HG03439 (cell line): ENCODE data around the gene ENG.
"Not testable (repeated sequence)": the region's sequence is repeated elsewhere in the genome, so short reads cannot be mapped to it uniquely, and the experiment has no call there.

ENCODE experiments used
- ATAC-seq: cut with Tn5 transposase; IDR thresholded peaks from one replicate; pipeline ENCODE4 v1.9.1; 2021; ENCODE audit warnings: mild to moderate bottlenecking, moderate library complexity; ENCODE audit not compliant: unreplicated experiment

The ENG gene

DNA sequence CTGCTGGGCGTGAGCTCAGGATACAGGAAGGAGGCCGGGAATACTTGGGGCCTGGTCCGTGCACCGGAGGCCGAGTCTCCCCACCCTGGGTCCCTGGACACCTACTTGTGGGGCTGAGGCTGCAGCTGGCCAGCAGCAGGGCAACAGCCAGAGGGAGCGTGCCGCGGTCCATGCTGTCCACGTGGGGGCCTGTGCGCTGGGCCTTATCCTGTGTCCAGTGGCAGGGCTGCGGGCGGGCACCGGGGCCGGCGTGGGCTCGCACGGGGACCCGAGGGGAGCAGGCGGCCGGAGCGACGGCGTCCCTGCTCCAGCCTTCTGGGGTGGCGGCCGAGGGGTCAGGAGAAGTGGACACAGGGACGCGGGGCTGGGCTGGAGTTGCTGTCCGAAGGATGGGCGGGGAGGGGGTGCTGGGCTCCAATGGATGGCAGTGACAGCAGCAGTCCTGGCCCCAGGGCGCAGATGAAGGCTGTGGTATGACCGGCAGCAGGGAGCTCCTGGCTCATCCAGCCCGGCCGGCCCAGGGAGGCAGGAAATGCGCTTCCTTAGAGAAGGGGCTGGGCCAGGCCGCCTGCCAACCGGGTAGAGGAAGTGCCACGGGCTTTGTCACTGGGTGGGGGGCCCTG is at the start of gene ENG:
ENG (minus strand) TSS at position 475 of the 623 bp plus-strand sequence; CDS start at position 172, 303 bp downstream.
- no peak for ATAC-seq

DNA sequence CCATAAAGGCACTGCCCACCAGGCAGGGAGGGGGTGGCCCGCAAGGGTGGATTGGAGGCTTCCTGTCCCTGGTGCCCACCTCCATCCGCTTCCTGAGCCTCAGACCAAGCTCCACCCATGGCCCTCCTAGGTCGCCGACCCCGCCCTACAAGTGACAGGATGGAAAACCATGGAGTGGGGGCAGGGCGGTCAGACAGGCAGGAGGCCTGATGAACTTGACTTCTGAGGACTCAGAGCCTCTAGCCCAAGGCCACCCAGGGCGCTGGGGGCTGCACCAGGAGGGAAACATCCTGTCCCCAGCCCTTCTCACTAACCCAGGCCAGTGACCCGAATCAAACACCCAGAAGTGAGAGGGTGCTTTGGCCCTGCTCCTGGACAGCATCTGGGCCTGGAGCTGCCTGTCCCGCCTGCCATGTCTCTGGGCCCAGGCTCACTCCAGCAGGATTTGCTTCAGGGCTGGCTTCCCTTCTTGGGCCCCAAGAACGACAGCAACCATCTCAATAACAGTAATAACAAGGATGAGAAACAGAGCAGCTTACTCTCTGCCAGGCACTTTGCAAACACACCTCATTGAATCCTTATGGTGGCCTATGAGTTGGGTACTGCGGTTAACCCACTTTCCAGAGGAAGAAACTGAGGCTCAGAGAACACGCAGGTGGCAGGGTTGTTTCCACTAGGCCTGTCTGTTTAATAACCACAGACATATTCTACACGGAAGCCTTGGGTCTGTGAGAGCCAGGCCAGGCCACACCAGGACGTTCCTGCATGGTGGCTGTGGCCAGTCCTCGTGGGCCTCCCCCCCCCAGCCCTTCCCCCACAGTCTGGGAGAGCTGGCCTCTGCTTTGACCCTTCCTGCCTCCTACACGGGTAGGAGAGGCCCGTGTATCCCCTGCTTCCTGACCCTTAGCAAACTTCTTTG is 49.4 kb upstream of the ENG start:
- ATAC-seq, result no peak

DNA sequence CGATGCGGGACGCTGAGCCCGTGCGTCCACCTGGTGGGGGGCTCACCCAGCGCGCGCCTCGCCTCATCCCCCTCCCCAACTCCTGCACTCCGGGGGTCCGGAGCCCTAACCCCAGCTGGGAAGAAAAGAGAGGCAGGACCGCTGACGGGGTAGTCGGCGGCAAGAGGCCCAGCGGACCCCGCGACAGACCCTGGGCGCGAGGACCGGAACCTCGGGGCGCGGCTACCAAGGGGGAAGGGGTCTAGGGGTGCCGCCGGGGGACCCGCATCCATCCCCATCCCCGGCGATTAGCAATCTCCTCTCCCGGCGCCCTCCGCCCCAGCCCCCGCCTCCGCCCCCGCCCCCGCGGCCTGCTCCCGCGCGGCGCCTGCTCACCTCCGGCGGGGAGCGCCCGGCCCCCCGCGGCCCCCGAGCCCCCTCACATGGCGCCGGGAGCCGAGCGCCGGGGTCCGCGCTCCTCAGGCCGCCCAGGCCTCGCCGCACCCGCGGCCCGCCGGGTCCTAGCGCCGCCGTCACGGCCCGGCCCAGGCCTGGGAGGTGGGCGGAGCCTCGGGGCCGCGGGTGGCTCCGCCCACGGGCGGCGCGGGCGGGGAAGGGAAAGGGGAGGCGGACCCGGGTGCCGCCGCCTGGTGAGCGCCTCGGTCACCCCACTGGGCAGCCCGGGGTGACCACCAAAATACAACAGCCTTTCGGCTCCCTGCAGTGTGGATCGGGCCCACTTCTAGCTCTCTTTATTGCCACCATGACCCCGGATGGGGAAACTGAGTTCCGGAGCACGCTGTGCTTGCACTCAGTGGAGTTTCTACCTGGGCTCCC is 44.9 kb upstream of the ENG start, which contains the start of gene ST6GALNAC6:
ST6GALNAC6 (minus strand) TSS at position 476 of the 816 bp plus-strand sequence. CDS start 1,622 bp downstream, outside the sequence.
- ATAC-seq, result peak; percentile 41

DNA sequence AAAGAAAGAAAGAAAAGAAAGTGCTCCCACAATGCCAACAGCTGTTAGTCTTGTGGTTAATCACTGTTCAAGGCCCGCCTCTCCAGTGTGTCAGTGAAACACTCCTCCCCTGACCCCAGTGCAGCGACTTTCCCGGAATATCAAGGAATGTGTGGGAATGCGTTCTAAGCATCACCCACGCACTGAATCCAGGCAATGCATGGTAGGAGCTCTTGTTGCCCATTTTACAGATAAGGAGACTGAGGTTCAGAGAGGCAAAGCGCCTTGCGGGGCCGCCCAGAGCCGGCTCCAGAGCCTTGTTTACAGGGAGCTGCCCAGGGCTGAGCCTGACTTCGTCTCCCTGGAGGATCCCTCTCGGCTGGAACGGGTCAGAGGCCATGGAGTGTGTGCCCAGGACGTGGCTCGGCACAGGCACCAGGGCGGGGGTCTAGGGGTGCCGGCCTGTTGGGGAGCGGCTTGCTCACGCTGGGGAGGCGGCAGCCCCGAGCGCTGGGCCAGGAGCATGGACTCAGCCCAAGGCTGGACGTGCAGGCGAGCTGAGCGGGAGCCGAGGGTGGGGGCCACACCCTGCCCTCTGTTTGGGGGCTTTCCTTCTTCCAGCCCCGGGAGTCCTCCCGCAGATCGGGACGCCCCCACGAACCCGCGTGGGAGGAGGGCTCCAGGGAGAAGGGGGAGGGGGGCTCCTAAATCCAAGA is 44.1 kb upstream of the ENG start:
- ATAC-seq, result no peak

DNA sequence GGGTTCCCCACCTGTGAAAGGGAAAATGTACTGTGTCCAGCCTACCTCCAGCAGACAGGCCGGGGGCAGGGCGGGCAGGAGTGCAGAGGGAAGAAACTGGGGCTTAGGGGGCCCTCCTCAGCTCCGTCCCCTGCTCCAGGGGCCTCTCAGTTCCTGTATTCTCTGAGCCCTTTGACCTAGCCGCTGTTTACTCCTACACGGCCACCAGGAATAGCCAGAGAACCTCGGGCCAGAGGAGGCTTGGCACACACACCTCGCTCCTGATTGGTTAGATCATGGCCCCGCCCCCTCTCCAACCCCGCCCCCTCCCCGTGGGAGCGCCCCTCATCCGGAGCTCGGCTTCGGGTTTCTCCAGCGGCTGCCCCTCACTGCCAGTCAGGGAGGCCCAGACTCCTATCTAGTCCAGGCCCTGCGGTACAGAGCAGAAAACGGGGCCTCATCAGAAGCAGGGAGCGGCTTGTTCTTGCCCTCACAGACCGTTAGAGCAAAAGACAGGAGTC is 42.8 kb upstream of the ENG start:
- ATAC-seq, result no peak

DNA sequence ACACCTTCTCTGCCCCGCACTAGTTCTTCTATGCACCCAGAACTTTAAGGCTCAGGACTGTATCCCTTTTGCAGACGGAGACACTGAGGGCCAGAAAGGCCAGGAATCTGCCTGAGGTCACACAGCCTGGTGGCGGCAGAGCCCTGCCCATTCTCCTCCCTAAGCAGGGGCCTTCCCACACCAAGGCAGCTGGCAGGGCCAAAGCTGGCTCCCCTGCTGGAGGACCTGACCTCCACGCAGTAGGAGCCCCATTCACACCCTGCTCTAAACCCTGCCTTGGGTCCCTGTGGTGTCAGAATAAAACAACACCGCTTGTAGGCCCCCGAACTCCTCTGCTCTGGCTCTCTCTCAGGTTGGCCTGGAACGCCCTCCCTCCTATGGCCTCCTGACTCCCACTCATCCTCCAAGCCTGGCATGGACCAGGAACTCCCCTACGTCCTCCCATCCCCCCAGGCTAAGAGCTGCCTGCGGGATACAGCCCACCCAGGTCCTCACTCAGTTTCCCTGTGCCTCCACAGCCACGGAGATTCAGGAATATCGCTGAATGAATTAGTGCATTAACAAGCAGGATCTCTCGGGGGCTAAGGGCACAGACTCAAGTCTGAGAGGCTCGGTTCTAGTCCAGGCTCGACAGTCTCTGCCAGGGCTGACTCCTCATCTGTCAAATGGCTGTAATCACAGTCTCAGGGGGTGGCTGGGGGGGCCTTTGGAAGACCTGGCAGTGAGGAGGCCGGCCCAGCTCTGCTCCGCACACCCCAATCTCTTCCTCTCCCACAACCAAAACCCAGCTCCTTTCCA is 42.1 kb upstream of the ENG start:
- no peak for ATAC-seq

DNA sequence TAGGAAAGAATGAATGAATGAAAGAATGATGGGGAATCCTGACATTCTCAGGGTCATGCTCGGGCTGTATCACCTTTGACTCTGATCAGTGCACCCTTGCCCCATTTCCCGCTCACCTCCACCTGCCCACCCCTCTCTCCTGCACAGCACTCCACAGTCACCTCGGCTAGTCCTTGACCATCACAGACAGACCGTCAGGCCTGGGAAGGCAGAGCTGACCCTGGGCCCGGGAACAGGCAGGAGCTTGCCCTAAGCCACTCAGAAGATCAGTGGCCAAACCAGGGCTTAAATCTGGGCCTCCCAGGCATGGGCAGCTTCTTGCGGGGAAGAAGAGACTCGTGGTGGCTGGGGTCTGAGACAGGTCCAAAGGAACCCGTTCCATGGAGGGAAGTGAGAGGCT is 41.4 kb upstream of the ENG start:
- ATAC-seq, result no peak

DNA sequence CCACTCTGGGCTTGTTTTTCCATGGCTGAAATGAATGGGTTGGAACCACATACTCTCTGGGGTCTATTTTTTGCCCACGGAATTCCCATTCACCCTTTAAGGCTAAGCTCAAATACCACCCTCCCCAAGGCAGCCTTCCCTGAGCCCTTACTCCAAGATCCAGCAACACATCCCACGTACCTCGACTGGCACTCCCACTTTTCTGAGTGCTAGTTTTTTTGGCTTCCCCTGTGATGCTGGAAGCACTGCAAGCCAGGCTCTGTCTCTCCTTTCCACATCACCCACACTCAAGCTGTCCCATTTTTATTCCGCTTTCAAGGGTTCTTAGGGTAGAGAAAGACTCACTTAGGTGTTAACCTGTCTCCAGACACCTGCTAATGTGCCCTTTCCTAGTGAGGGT is 38.9 kb upstream of the ENG start:
- no peak for ATAC-seq

DNA sequence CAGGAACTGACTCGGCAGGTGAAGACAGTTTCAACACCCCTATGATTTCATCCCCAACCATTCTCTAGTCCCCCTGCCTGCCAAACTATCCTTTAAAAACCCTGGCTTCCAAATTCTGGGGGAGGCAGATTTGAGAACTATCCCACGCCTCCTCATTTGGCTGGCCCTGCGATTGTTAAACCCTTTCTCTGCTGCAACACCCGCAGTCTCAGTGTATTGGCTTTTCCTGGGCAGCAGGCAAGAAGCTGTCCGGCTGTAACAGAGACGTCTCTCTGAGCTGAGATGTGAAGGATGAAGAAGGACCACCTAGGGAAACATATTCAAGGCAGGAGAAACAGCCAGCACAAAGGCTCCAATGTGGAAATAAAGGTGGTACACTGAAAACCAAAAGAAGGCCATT is 38.4 kb upstream of the ENG start:
- no peak for ATAC-seq

DNA sequence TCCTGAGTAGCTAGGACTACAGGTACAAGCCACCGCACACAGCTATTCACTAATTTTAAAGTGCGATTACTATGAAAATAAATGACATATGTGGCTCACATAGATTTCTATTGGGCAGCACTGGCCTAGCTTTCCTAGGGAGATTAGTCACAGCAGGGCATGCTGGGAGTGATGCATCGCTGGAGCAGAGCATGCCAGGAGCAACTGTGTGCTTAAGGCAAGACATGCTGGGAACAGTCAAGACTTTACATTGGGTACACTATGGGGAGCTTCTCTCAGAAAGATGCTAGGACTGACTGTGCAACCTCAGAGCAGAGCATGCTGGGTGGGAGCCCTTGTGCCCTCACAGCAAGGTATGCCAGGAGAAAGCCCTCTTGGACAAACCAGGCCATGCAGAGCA is 35.6 kb upstream of the ENG start:
- no peak for ATAC-seq

DNA sequence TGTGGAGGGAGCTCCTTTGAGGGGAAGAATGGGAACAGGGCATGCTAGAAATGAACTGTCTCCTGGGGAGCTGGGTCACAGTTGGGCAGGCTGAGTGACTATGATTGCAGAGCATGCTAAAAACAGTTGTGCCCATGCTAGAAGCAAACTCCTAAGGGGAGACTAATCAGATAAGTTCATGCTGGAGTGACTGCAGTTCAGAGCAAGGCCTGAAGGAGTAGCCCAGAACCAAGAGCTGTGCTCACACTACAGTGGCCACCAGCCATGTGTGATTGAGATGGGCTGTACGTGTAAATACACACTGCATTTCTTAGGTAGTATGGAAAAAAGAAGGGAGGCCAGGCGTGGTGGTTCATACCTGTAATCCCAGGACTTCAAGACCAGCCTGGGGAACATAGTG is 33.3 kb upstream of the ENG start:
- no peak for ATAC-seq

DNA sequence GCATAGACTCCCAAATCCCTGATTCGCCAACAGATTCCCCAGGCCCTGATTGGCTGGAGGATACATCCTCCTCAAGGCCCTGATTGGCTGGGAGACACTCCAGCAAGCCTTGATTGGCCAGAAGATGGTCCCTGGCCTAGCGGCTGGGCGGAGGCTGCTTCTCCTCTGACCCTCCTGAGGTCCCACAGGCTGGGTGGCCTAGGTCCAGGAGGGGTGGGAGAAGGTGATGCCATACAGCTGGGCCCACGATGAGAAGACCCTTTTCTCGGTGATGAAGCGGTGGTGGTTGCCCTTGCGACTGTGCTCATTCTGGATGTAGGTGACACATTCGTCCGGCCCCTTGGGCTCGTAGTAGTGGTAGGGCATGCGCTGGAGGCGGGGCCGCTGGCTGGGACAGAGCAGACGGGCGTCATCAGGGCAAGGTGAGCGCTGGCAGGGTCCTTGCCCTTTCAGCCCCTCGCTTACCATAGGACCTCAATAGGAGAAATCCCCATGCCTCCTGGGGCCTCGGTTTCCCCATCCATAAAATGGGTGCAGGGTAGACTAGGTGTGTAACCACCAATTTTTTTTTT is 32.0 kb upstream of the ENG start:
- no peak for ATAC-seq

DNA sequence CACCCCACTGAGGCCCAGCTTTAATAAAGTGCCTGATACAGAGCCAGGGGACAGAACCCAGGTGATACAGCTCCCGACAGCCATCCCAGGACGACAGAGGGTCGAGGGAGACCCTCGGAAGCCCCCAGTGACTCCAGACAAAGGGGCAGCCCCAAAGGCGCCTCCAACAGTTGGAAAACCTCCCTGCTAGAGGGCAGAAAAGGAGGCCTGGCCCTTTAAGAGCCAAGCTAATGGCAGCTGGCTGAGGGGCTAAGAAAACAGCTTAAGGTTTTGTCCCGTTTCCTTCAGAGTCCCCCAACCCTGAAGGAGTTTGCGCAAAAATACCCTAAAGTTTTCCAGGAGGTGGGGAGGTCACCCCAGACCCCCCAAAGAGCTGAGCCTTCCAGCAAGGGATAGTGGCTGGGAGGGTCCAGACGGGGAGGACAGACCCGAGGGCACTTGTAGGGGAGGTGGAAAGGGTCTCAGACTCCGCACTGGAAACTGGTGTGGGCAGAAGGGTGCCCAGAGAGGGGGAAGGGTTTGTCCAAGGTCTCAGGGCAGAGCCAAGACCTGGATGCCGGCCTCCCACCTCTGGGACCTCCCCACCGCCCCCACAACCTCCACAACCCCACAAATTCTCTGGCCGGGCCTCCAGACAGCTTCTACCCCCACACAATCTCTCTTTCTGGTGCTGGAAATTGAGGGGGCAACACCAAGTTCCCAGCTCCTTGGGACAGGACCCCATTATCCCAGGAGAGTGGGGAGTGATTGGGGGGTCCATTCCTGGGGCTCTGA is 31.2 kb upstream of the ENG start:
- no peak for ATAC-seq

DNA sequence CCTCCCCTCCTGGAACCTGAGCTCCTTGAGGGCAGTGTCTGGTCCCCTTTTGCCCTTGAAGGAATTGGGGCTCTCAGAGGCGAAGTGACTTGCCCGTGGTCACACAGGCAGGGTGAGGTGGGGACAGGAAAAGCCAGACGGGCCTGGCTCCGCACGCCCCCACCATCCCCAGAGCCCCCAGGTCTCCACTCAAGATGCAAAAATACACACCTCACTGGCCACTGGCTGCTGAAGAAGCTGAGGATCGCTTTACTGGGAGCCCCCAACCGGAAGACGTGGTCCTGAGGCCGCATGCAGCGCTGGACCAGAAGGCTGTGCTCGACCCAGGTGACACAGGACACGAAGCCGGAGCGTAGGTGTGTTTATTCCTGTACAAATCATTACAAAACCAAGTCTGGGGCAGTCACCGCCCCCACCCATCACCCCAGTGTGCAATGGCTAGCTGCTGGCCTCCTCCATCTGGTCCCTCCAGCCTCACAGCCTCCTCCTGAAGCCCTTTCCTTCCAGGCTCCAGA is 30.6 kb upstream of the ENG start:
- ATAC-seq, result no peak

DNA sequence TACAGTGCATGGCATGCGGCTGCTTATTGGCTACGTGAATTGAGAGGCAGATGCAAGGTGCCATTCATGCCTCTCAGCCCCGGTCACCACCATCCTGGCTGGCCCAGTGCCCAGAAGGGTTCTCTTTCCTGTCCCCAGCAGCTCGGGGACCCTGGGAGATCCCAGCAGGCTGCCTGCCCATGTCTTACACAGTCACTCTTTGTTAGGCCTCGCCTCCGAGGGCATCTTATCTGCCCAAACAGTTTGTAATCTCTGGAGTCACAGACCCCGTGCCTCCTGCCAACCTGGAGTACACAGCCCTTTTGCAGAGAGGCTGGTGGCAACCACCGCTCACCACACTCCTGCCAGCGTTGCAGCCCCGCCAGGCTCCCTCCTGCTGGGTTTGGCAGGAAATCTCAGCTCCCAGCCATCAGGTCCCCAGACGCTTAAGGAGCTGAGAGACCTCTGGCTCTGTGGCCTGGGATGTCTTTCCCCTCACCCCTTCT is 30.0 kb upstream of the ENG start:
- ATAC-seq, result no peak

DNA sequence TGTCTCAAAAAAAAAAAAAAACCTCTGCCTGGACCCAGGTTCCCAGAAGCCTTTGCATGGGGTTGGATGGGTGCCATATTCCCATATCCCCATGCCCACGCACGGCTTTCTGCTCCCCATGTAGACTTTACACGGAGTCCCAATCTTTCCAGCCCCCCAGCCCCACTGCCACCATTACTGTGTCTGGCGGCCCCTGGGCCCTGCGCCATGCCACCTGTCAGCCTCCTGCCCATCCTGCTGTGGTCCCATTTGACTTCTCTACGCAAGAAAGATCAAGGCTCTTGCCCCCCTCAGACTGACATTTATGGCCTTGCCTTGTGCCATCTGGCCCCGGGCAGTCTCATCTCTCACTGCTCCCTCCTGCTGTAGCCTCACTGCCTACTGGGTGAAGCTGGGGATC is 29.5 kb upstream of the ENG start:
- ATAC-seq, result no peak

DNA sequence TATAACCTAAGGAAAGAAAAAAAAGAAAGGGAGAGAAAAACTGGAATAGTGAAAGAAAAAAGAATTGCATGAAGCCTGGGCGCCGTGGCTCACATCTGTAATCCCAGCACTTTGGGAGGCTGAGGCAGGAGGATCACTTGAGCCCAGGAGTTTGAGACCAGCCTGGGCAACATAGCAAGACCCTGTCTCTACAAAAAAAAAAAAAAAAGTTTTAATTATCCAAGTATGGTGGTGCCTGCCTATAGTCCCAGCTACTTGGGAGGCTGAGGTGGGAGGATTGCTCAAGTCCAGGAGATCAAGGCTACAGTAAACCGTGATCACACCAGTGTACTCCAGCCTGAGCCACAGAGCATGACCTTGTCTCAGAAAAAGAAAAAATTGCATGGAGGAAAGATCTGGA is 27.3 kb upstream of the ENG start:
- ATAC-seq, result not testable (repeated sequence)

DNA sequence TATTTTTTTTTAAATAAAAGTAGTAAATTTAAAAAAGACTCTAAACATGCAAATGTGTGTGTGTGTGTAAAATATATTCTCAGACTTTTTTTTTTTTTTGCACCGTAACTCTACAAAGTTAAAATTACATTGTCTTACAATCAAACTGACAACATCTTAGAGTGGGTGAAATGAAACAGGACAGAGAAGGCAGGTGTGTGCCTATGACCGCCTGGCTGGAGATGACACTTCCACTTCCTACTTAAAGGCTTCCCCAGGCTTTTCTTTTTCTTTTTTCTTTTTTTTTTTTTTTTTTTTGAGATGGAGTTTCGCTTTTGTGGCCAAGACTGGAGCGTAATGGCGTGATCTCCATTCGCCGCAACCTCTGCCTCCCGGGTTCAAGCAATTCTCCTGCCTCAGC is 25.7 kb upstream of the ENG start:
- no peak for ATAC-seq
